Trophoblast cell (in vitro differentiated cells and primary cell): ENCODE data around the gene ANKRD33B.

ENCODE experiments used
- DNase-seq, 2 donors: peaks; one replicate each; pipeline ENCODE4 v3.0.0-alpha.2; 2016
- H2AFZ ChIP-seq: 2 replicates; pipeline ENCODE4 v1.6.1; 2013; ENCODE audit warnings: low read length, moderate library complexity, mild to moderate bottlenecking; ENCODE audit not compliant: insufficient read depth, poor library complexity
- H2AK5ac ChIP-seq: 2 replicates; pipeline ENCODE4 v1.6.1; 2013; ENCODE audit warnings: mild to moderate bottlenecking, low read length
- H2BK120ac ChIP-seq: 2 replicates; pipeline ENCODE4 v1.6.1; 2013; ENCODE audit warnings: low read length, mild to moderate bottlenecking, moderate library complexity; ENCODE audit not compliant: insufficient read depth, poor library complexity
- H2BK12ac ChIP-seq: 2 replicates; pipeline ENCODE4 v1.6.1; 2013; ENCODE audit warnings: mild to moderate bottlenecking, low read length, moderate library complexity
- H2BK5ac ChIP-seq: 2 replicates; pipeline ENCODE4 v1.6.1; 2013; ENCODE audit warnings: low read length, low read depth, moderate library complexity, mild to moderate bottlenecking; ENCODE audit not compliant: poor library complexity
- H3K14ac ChIP-seq: 2 replicates; pipeline ENCODE4 v1.6.1; 2013; ENCODE audit warnings: mild to moderate bottlenecking, low read length
- H3K18ac ChIP-seq: 2 replicates; pipeline ENCODE4 v1.6.1; 2013; ENCODE audit warnings: mild to moderate bottlenecking, low read length
- H3K23ac ChIP-seq: 2 replicates; pipeline ENCODE4 v1.6.1; 2013; ENCODE audit warnings: low read length
- H3K27ac ChIP-seq: 2 replicates; pipeline ENCODE4 v1.5.1; 2013; ENCODE audit warnings: low read depth, mild to moderate bottlenecking, inconsistent platforms, low read length, moderate library complexity
- H3K27me3 ChIP-seq: 2 replicates; pipeline ENCODE4 v1.6.1; 2013; ENCODE audit warnings: inconsistent platforms, mild to moderate bottlenecking, low read length, moderate library complexity; ENCODE audit not compliant: insufficient read depth
- H3K36me3 ChIP-seq, 2 experiments: 1 replicate in 1 of 2; 2 replicates in 1 of 2; pipeline ENCODE4 v1.6.1; 2013; ENCODE audit warnings: low read length in 2 of 2, mild to moderate bottlenecking in 2 of 2, moderate library complexity in 1 of 2; ENCODE audit not compliant: insufficient read depth in 2 of 2, control insufficient read depth in 1 of 2
- H3K4ac ChIP-seq: 2 replicates; pipeline ENCODE4 v1.6.1; 2013; ENCODE audit warnings: low read depth, mild to moderate bottlenecking, low read length, moderate library complexity
- H3K4me1 ChIP-seq, 2 experiments: 1 replicate in 1 of 2; 2 replicates in 1 of 2; pipeline ENCODE4 v1.6.1; 2013; ENCODE audit warnings: low read length in 2 of 2, mild to moderate bottlenecking in 2 of 2, moderate library complexity in 1 of 2; ENCODE audit not compliant: insufficient read depth in 2 of 2, control insufficient read depth in 1 of 2
- H3K4me2 ChIP-seq: 2 replicates; pipeline ENCODE4 v1.6.1; 2013; ENCODE audit warnings: inconsistent platforms, mild to moderate bottlenecking, low read length, moderate library complexity
- H3K4me3 ChIP-seq: 2 replicates; pipeline ENCODE4 v1.5.1; 2013; ENCODE audit warnings: mild to moderate bottlenecking, low read depth, low read length, inconsistent platforms
- H3K79me1 ChIP-seq: one replicate; pipeline ENCODE4 v1.6.1; 2013; ENCODE audit warnings: low read length
- H3K79me2 ChIP-seq: 2 replicates; pipeline ENCODE4 v1.6.1; 2013; ENCODE audit warnings: low read length, mild to moderate bottlenecking; ENCODE audit not compliant: control insufficient read depth, insufficient read depth, poor library complexity
- H3K9ac ChIP-seq: 2 replicates; pipeline ENCODE4 v1.6.1; 2013; ENCODE audit warnings: mild to moderate bottlenecking, low read length
- H3K9me3 ChIP-seq: 2 replicates; pipeline ENCODE4 v1.6.1; 2013; ENCODE audit warnings: low read depth, mild to moderate bottlenecking, control low read depth, inconsistent platforms, low read length; ENCODE audit not compliant: insufficient read depth
- H4K12ac ChIP-seq: 2 replicates; pipeline ENCODE4 v1.6.1; 2013; ENCODE audit warnings: low read depth, mild to moderate bottlenecking, low read length, moderate library complexity
- H4K8ac ChIP-seq: 2 replicates; pipeline ENCODE4 v1.6.1; 2013; ENCODE audit warnings: low read depth, mild to moderate bottlenecking, low read length, moderate library complexity
- H4K91ac ChIP-seq: one replicate; pipeline ENCODE4 v1.6.1; 2013; ENCODE audit warnings: low read depth, mild to moderate bottlenecking, low read length, moderate library complexity
- whole genome bisulfite sequencing: extraction: QIAGEN DNeasy Blood & Tissue Kit; methylation state at CpG from one replicate; pipeline ENCODE4 v1.1.7; 2013; ENCODE audit warnings: missing lambda C conversion rate; ENCODE audit not compliant: insufficient read length, insufficient coverage; ENCODE audit errors: extremely low coverage; 5-methylcytosine and 5-hydroxymethylcytosine counted together

Gene ANKRD33B

GRCh38 chr5:10556289-10556807 lies 7.5 kb upstream of the ANKRD33B start:
- Histone ChIP-seq H4K8ac (no peak overlapping the region), H3K9ac (no peak overlapping the region), H3K23ac (no peak overlapping the region), H2BK12ac (peak overlapping the region; percentile 11), H3K79me2 (no peaks in the 10 kb centered on the region), H3K4ac (no peak overlapping the region), H3K14ac (no peak overlapping the region), H3K27ac (no peak overlapping the region), H3K4me1 (peaks cover 23 to 40% of the 10 kb centered on the region in 2 experiments), H3K36me3 (no peaks in the 10 kb centered on the region), H3K79me1 (peaks cover 24% of the 10 kb centered on the region), H3K4me3 (no peak overlapping the region), H2AK5ac (no peak overlapping the region), H2AFZ (no peak overlapping the region), H3K18ac (no peak overlapping the region), H4K12ac (no peak overlapping the region), H3K4me2 (peak overlapping the region; percentile 11), H2BK5ac (peak overlapping the region; percentile 28), H3K27me3 (no peaks in the 10 kb centered on the region), H4K91ac (peak overlapping the region; percentile 31), H2BK120ac (no peak overlapping the region), H3K9me3 (no peaks in the 10 kb centered on the region)
- WGBS = no CpG with 5 or more reads among the region's 3 CpGs
- DNase-seq = peak; percentile 31 to 44

GRCh38 chr5:10556893-10557746 lies 6.8 kb upstream of the ANKRD33B start:
- Histone ChIP-seq H3K79me2 (no peaks in the 10 kb centered on the region), H2AK5ac (peak overlapping the region; percentile 59)
- no CpG with 5 or more reads among the region's 11 CpGs for WGBS

GRCh38 chr5:10559151-10559550 lies 4.7 kb upstream of the ANKRD33B start:
- peak overlapping the region; percentile 79 for H3K14ac ChIP-seq
- peaks cover 34% of the 10 kb centered on the region for H3K79me1 ChIP-seq
- H3K9ac ChIP-seq = no peak overlapping the region
- no peak overlapping the region for H3K4me3 ChIP-seq
- peak overlapping the region; percentile 22 for H4K8ac ChIP-seq
- no peaks in the 10 kb centered on the region for H3K9me3 ChIP-seq
- no peak for DNase-seq
- H2BK5ac ChIP-seq = peak overlapping the region; percentile 73
- WGBS = no CpG with 5 or more reads among the region's 4 CpGs
- H2AK5ac ChIP-seq = peak overlapping the region; percentile 75
- peak overlapping the region; percentile 88 for H2BK12ac ChIP-seq
- no peak overlapping the region for H4K12ac ChIP-seq
- no peak overlapping the region for H3K27ac ChIP-seq
- H3K23ac ChIP-seq = no peak overlapping the region
- H2AFZ ChIP-seq = no peak overlapping the region
- no peak overlapping the region for H3K4me2 ChIP-seq
- peak overlapping the region; percentile 46 for H3K18ac ChIP-seq
- peak overlapping the region; percentile 76 for H2BK120ac ChIP-seq
- no peaks in the 10 kb centered on the region for H3K36me3 ChIP-seq
- peaks cover 6% of the 10 kb centered on the region for H3K79me2 ChIP-seq
- H3K4me1 ChIP-seq = peaks cover 22 to 32% of the 10 kb centered on the region in 2 experiments
- no peaks in the 10 kb centered on the region for H3K27me3 ChIP-seq
- peak overlapping the region; percentile 42 for H3K4ac ChIP-seq
- H4K91ac ChIP-seq = peak overlapping the region; percentile 84

More at GRCh38 chr5:10556893-10557746, 6.8 kb upstream of the ANKRD33B start:
- Histone ChIP-seq H4K12ac (no peak overlapping the region), H3K4me2 (no peak overlapping the region), H3K36me3 (no peaks in the 10 kb centered on the region), H3K9me3 (no peaks in the 10 kb centered on the region), H2AFZ (no peak overlapping the region), H3K9ac (no peak overlapping the region), H3K79me1 (peaks cover 23% of the 10 kb centered on the region), H3K14ac (peak overlapping the region; percentile 19), H4K8ac (no peak overlapping the region), H4K91ac (peak overlapping the region; percentile 30), H2BK5ac (no peak overlapping the region), H2BK120ac (peak overlapping the region; percentile 46), H3K4ac (no peak overlapping the region), H3K27ac (no peak overlapping the region), H3K27me3 (no peaks in the 10 kb centered on the region), H2BK12ac (peak overlapping the region; percentile 78), H3K4me3 (no peak overlapping the region), H3K4me1 (peaks cover 19 to 34% of the 10 kb centered on the region in 2 experiments), H3K23ac (no peak overlapping the region), H3K18ac (no peak overlapping the region)
- DNase-seq = no peak

- Histone ChIP-seq H3K4me1 (peaks cover 22 to 32% of the 10 kb centered on the region in 2 experiments), H4K12ac (no peak overlapping the region), H3K4me3 (no peak overlapping the region), H2BK5ac (no peak overlapping the region), H3K18ac (no peak overlapping the region), H2AK5ac (no peak overlapping the region), H3K27me3 (no peaks in the 10 kb centered on the region), H3K9ac (no peak overlapping the region), H3K79me1 (peaks cover 37% of the 10 kb centered on the region), H4K8ac (no peak overlapping the region), H3K4me2 (no peak overlapping the region), H3K79me2 (peaks cover 11% of the 10 kb centered on the region), H3K14ac (no peak overlapping the region), H3K27ac (peak overlapping the region; percentile 26), H2BK120ac (no peak overlapping the region), H3K4ac (no peak overlapping the region), H4K91ac (no peak overlapping the region), H2AFZ (no peak overlapping the region), H3K36me3 (no peaks in the 10 kb centered on the region), H2BK12ac (no peak overlapping the region), H3K9me3 (no peaks in the 10 kb centered on the region), H3K23ac (no peak overlapping the region)
- no CpG with 5 or more reads among the region's 7 CpGs for WGBS
- DNase-seq = peak; percentile 27 to 68
Measured at GRCh38 chr5:10559871-10560270, 4.0 kb upstream of the ANKRD33B start.
